Stomach smooth muscle (tissue), 2 donors: ENCODE measurements around the gene SLC22A7.

Experiments used
- H3K27ac ChIP-seq: one replicate; pipeline ENCODE4 v1.7.0; 2013; ENCODE audit warnings: mild to moderate bottlenecking, low read length, inconsistent platforms
- H3K27me3 ChIP-seq, 2 donors: one replicate each; pipeline ENCODE4 v1.7.0; 2013; ENCODE audit warnings: low read length in 2 of 2; ENCODE audit not compliant: insufficient read depth in 2 of 2, control insufficient read depth in 1 of 2
- H3K36me3 ChIP-seq, 2 donors: one replicate each; pipeline ENCODE4 v1.7.0; 2013; ENCODE audit warnings: low read length in 2 of 2; ENCODE audit not compliant: control insufficient read depth in 2 of 2, insufficient read depth in 2 of 2
- H3K4me1 ChIP-seq: one replicate; pipeline ENCODE4 v1.7.0; 2013; ENCODE audit warnings: low read length; ENCODE audit not compliant: control insufficient read depth, insufficient read depth
- H3K4me3 ChIP-seq, 2 donors: one replicate each; pipeline ENCODE4 v1.7.0; 2013; ENCODE audit warnings: low read length in 2 of 2
- H3K9ac ChIP-seq, 2 donors: one replicate each; pipeline ENCODE4 v1.7.0; 2013; ENCODE audit warnings: low read length in 2 of 2, mild to moderate bottlenecking in 1 of 2
- H3K9me3 ChIP-seq, 2 donors: one replicate each; pipeline ENCODE4 v1.7.0; 2013; ENCODE audit warnings: low read length in 2 of 2; ENCODE audit not compliant: control insufficient read depth in 2 of 2
- donor health status: healthy.
- donor health status: Pancreatic carcinoma.

SLC22A7 gene

GRCh38 chr6:43258180-43258579, 39.9 kb upstream of the SLC22A7 start:
- Histone ChIP-seq H3K4me3 (no peak overlapping the region), H3K9ac (no peak overlapping the region), H3K36me3 (no peaks in the 10 kb centered on the region), H3K27me3 (peaks cover 8 to 11% of the 10 kb centered on the region in 2 donors), H3K4me1 (no peaks in the 10 kb centered on the region), H3K27ac (no peak overlapping the region), H3K9me3 (no peaks in the 10 kb centered on the region)

- no peaks in the 10 kb centered on the region for H3K36me3 ChIP-seq
- no peaks in the 10 kb centered on the region for H3K9me3 ChIP-seq
- H3K4me3 ChIP-seq = no peak overlapping the region
- peaks cover 4 to 6% of the 10 kb centered on the region in 2 donors for H3K27me3 ChIP-seq
- H3K9ac ChIP-seq = no peak overlapping the region
- H3K4me1 ChIP-seq = no peaks in the 10 kb centered on the region
- H3K27ac ChIP-seq = no peak overlapping the region
Observed at GRCh38 chr6:43258807-43259686, 39.0 kb upstream of the SLC22A7 start.

DNA sequence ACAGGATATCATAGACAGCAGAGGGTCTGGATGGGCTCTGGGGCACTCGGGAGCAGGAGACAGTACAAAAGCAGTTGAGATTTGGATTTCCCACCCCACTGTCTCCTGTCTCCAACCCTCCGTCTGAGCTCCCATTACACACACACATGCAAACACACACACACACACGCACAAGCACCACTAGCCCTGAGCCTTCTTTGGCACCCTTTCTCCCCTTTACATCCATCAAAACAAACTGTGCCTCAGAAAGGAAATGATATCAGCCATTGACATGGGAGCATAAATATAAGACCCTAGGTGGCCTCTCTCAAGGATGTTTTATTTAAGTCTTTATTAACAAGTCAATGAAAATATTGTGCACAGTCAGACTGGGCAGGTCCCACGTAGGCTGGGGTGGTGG, 37.3 kb upstream of the SLC22A7 start:
- Histone ChIP-seq H3K27ac (no peak overlapping the region), H3K4me1 (no peaks in the 10 kb centered on the region), H3K9me3 (no peaks in the 10 kb centered on the region), H3K9ac (no peak overlapping the region), H3K36me3 (no peaks in the 10 kb centered on the region), H3K4me3 (no peak overlapping the region), H3K27me3 (peaks cover 0 to 3% of the 10 kb centered on the region in 2 donors)

DNA sequence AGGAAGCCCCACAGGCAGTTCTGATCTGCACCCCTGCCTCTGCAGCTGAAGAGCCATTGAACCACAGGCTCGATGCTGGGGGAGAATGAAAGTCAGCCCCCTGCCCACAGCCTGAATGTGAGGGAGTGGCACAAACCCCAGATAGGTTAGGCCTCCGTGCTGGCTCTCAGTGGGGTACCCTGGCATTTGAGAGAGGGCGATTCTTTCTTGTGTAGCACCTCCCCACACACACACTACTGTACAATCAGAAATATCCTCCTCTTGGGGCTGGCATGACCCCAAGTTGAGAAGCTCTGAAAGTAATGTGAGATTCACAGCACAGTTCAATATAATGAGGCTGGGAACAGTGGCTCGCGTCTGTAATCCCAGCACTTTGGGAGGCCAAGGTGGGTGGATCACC, 36.9 kb upstream of the SLC22A7 start:
- no peak overlapping the region for H3K27ac ChIP-seq
- no peaks in the 10 kb centered on the region for H3K4me1 ChIP-seq
- no peaks in the 10 kb centered on the region for H3K36me3 ChIP-seq
- H3K4me3 ChIP-seq = no peak overlapping the region
- no peaks in the 10 kb centered on the region for H3K9me3 ChIP-seq
- H3K27me3 ChIP-seq = peaks cover 0 to 2% of the 10 kb centered on the region in 2 donors
- H3K9ac ChIP-seq = no peak overlapping the region

GRCh38 chr6:43262000-43262779, 35.9 kb upstream of the SLC22A7 start:
- Histone ChIP-seq H3K9ac (no peak overlapping the region), H3K4me3 (no peak overlapping the region), H3K4me1 (no peaks in the 10 kb centered on the region), H3K27ac (no peak overlapping the region), H3K9me3 (no peaks in the 10 kb centered on the region), H3K27me3 (peaks cover 0 to 1% of the 10 kb centered on the region in 2 donors), H3K36me3 (no peaks in the 10 kb centered on the region)

DNA sequence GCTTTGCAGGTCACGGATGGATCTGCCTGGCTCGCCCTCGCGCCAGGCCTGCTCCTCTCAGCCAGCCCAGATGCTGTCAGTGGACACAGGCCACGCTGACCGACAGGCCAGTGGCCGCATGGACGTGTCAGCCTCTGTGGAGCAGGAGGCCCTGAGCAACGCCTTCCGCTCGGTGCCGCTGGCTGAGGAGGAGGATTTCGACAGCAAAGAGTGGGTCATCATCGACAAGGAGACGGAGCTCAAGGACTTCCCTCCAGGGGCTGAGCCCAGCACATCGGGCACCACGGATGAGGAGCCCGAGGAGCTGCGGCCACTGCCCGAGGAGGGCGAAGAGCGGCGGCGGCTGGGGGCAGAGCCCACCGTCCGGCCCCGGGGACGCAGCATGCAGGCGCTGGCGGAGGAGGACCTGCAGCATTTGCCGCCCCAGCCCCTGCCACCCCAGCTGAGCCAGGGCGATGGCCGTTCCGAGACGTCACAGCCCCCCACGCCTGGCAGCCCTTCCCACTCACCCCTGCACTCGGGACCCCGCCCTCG, 35.2 kb upstream of the SLC22A7 start:
- no peaks in the 10 kb centered on the region for H3K36me3 ChIP-seq
- H3K4me3 ChIP-seq = no peak overlapping the region
- no peak overlapping the region for H3K9ac ChIP-seq
- no peaks in the 10 kb centered on the region for H3K9me3 ChIP-seq
- H3K27ac ChIP-seq = no peak overlapping the region
- peaks cover 3% of the 10 kb centered on the region for H3K4me1 ChIP-seq
- H3K27me3 ChIP-seq = no peaks in the 10 kb centered on the region

GRCh38 chr6:43263314-43264178, 34.5 kb upstream of the SLC22A7 start:
- Histone ChIP-seq H3K36me3 (no peaks in the 10 kb centered on the region), H3K27ac (no peak overlapping the region), H3K9ac (peak overlapping the region in 1 of 2 donors; percentile 36), H3K27me3 (no peaks in the 10 kb centered on the region), H3K4me3 (no peak overlapping the region), H3K4me1 (peaks cover 10% of the 10 kb centered on the region), H3K9me3 (no peaks in the 10 kb centered on the region)

DNA sequence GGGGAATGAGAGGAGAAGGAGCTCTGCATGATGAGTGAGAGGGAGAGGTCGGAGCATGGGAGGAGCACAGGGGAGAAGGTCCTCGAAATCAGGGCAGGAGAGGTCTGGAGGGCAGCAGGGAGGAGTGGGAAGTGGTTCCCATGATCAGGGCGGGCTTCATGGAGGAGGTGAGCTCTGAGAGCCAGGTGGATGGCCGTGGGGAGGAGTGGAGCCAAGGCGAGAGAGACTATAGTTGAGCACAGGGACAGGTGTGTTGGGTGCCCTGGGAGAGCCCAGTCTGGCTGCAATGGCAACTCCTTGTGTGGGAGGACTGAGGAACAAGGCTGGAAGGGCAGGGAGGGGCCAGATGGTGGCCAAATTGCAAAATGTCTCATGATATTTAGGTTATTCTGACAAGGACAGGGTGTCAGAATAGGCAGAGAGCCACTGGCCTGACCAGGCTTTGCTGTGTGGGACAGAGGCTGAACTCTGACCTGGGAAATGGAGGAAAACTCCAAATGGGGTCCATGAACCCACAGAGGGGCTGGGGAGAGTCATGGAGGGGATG, 33.4 kb upstream of the SLC22A7 start:
- H3K9me3 ChIP-seq = no peaks in the 10 kb centered on the region

DNA sequence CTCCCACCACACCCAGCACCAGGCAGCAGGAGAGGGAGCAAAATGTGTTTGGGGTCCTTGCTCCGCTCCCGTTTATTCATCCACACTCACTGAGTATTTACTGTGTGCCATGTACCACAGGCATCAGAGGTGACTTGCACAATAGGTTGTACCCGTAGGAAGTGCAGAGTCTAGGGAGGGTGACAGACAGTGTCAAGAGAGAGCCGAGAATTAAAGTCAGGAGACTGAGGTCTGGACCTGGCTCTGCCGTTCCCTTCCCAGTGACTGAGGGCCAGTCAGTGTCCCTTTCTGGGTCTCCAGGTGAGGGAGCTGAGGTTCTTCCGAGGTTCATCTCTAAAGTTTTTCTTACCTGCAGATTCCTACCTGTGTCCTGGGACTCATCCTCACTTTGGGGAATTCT, 32.5 kb upstream of the SLC22A7 start:
- H3K27me3 ChIP-seq = no peaks in the 10 kb centered on the region
- no peaks in the 10 kb centered on the region for H3K36me3 ChIP-seq
- no peak overlapping the region for H3K9ac ChIP-seq
- H3K9me3 ChIP-seq = no peaks in the 10 kb centered on the region
- H3K4me3 ChIP-seq = no peak overlapping the region
- H3K27ac ChIP-seq = no peak overlapping the region
- peaks cover 26% of the 10 kb centered on the region for H3K4me1 ChIP-seq

More for the DNA sequence above, 33.4 kb upstream of the SLC22A7 start:
- H3K27me3 ChIP-seq = no peaks in the 10 kb centered on the region
- no peak overlapping the region for H3K27ac ChIP-seq
- no peak overlapping the region for H3K9ac ChIP-seq
- H3K4me3 ChIP-seq = no peak overlapping the region
- peaks cover 21% of the 10 kb centered on the region for H3K4me1 ChIP-seq
- no peaks in the 10 kb centered on the region for H3K36me3 ChIP-seq
